ENCODE measurements around the gene NFX1.

DNA sequence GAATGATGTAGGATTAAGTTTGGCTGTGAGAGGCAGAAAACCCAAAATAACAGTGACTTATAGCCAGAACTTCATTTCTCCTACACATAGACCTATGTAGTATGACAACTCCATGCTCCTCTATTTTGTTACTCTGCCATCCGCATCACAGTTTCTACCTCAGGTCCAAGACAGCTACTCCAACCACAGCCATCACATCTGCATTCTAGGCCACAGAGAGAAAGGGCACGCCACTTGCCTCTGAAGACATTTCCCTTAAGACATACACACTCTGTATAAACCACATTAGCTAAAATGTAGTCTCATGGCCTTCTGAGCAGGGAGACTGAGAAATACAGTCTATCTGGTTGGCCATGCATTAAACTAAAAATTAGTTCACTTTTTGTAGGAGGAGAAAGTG is 40.3 kb upstream of the NFX1 start:
- TF ChIP-seq, protein P1, sequence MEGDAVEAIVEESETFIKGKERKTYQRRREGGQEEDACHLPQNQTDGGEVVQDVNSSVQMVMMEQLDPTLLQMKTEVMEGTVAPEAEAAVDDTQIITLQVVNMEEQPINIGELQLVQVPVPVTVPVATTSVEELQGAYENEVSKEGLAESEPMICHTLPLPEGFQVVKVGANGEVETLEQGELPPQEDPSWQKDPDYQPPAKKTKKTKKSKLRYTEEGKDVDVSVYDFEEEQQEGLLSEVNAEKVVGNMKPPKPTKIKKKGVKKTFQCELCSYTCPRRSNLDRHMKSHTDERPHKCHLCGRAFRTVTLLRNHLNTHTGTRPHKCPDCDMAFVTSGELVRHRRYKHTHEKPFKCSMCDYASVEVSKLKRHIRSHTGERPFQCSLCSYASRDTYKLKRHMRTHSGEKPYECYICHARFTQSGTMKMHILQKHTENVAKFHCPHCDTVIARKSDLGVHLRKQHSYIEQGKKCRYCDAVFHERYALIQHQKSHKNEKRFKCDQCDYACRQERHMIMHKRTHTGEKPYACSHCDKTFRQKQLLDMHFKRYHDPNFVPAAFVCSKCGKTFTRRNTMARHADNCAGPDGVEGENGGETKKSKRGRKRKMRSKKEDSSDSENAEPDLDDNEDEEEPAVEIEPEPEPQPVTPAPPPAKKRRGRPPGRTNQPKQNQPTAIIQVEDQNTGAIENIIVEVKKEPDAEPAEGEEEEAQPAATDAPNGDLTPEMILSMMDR (IDR thresholded peaks at IDR 0.05), result no peak
- TF ChIP-seq POLR2A (IDR thresholded peaks at IDR 0.05) (no peak), POLR2AphosphoS5 (IDR thresholded peaks at IDR 0.05) (no peak)

Data from stomach (tissue), 4 donors.